HL-60 (cell line): ENCODE results near the gene SLC39A10.

Experiments used
- DNase-seq, 2 experiments: peaks; one replicate each; pipeline ENCODE4 v3.0.0-alpha.2; 2010 to 2020; ENCODE audit warnings: low read depth in 1 of 2, low spot score in 1 of 2
- H3K27ac ChIP-seq: fragments of 250-450 bp; sonication (Bioruptor Pico); replicated peaks from 2 replicates; pipeline ENCODE4 v1.5.1; 2020; ENCODE audit warnings: mild to moderate bottlenecking, moderate library complexity
- H3K27me3 ChIP-seq: fragments of 250-450 bp; sonication (Bioruptor Pico); 2 replicates; pipeline ENCODE4 v1.5.1; 2021; ENCODE audit warnings: mild to moderate bottlenecking, moderate library complexity; ENCODE audit not compliant: insufficient read depth, poor library complexity, severe bottlenecking
- H3K4me3 ChIP-seq: replicated peaks from 2 replicates; pipeline ENCODE4 v1.5.1; 2011; ENCODE audit warnings: mild to moderate bottlenecking, control low read depth, low read length; ENCODE audit not compliant: insufficient read depth
- GABPA ChIP-seq: IDR thresholded peaks from 2 replicates; pipeline ENCODE4 v1.6.1; 2012; ENCODE audit warnings: low read depth
- POLR2AphosphoS5 ChIP-seq: IDR thresholded peaks from 2 replicates; pipeline ENCODE4 v1.6.1; 2012; ENCODE audit warnings: low read depth
- SPI1 ChIP-seq: IDR thresholded peaks from 2 replicates; pipeline ENCODE4 v1.6.1; 2012; ENCODE audit warnings: low read depth, mild to moderate bottlenecking, borderline replicate concordance
- TF ChIP-seq, protein P1 (sequence below): IDR thresholded peaks from 2 replicates; pipeline ENCODE4 v1.6.1; 2012; ENCODE audit warnings: low read depth; ENCODE audit not compliant: insufficient replicate concordance
- TF ChIP-seq, protein P2 (sequence below): IDR thresholded peaks from one replicate; pipeline ENCODE4 v1.5.1; 2011; ENCODE audit warnings: low read length, control low read depth, inconsistent platforms; ENCODE audit not compliant: insufficient read depth

Gene SLC39A10

DNA sequence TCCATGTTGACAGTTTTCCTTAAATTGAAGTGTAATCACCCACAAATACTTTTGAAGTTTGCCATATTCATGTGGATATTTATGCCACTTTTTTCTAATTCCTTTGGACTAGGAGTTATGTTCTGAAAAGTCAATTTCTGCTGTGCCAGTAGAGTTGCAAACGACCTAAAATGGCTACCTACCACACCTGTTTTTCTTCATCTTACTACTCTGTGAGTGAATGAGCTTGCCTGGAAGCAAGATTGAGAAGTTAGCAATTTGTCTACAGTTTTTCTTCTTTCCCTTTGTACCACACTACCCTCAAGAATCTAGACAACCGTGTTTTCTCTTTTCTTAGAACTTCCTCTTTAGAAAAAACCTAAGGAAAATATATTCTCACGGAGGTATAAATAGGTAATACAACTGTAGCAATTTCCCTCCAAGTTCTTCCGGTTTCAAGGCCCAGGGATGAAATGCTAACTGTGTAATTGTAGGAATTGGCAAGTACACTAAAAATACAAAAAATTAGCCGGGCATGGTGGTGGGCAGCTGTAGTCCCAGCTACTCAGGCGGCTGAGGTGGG lies 7.3 kb upstream of the SLC39A10 start:
- Histone ChIP-seq H3K27me3 (no peaks in the 10 kb centered on the region), H3K27ac (peak overlapping the region; percentile 42), H3K4me3 (no peak overlapping the region)
- DNase-seq: no peak
- TF ChIP-seq GABPA (no peak), POLR2AphosphoS5 (no peak), SPI1 (no peak)
- TF ChIP-seq, protein P1, sequence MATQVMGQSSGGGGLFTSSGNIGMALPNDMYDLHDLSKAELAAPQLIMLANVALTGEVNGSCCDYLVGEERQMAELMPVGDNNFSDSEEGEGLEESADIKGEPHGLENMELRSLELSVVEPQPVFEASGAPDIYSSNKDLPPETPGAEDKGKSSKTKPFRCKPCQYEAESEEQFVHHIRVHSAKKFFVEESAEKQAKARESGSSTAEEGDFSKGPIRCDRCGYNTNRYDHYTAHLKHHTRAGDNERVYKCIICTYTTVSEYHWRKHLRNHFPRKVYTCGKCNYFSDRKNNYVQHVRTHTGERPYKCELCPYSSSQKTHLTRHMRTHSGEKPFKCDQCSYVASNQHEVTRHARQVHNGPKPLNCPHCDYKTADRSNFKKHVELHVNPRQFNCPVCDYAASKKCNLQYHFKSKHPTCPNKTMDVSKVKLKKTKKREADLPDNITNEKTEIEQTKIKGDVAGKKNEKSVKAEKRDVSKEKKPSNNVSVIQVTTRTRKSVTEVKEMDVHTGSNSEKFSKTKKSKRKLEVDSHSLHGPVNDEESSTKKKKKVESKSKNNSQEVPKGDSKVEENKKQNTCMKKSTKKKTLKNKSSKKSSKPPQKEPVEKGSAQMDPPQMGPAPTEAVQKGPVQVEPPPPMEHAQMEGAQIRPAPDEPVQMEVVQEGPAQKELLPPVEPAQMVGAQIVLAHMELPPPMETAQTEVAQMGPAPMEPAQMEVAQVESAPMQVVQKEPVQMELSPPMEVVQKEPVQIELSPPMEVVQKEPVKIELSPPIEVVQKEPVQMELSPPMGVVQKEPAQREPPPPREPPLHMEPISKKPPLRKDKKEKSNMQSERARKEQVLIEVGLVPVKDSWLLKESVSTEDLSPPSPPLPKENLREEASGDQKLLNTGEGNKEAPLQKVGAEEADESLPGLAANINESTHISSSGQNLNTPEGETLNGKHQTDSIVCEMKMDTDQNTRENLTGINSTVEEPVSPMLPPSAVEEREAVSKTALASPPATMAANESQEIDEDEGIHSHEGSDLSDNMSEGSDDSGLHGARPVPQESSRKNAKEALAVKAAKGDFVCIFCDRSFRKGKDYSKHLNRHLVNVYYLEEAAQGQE: no peak
- TF ChIP-seq, protein P2, sequence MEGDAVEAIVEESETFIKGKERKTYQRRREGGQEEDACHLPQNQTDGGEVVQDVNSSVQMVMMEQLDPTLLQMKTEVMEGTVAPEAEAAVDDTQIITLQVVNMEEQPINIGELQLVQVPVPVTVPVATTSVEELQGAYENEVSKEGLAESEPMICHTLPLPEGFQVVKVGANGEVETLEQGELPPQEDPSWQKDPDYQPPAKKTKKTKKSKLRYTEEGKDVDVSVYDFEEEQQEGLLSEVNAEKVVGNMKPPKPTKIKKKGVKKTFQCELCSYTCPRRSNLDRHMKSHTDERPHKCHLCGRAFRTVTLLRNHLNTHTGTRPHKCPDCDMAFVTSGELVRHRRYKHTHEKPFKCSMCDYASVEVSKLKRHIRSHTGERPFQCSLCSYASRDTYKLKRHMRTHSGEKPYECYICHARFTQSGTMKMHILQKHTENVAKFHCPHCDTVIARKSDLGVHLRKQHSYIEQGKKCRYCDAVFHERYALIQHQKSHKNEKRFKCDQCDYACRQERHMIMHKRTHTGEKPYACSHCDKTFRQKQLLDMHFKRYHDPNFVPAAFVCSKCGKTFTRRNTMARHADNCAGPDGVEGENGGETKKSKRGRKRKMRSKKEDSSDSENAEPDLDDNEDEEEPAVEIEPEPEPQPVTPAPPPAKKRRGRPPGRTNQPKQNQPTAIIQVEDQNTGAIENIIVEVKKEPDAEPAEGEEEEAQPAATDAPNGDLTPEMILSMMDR: no peak

DNA sequence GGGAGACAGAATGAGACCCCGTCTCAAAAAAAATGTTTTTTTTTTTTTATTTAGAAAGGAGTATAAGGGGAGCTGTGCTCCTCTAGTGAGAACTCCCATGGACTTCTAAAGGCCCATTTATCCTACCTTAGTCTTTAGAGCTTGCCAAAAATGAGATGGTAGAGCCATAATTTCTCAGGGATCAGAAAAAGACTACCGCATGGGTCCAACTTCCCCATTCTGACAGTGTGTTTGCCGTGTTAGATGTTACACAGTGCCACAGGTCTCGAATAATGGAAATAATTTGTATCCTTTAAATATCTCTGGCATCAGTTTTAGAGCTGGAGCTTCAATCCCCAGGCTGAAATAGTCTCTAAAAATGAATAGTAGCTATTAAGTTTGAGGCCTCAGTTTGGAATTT lies 6.0 kb upstream of the SLC39A10 start:
- no peak for TF ChIP-seq POLR2AphosphoS5
- TF ChIP-seq, protein P2: no peak
- TF ChIP-seq SPI1: no peak; the same call in 1 of the 2 replicates
- no peak for TF ChIP-seq GABPA
- TF ChIP-seq, protein P1: no peak
- H3K27me3 ChIP-seq: no peaks in the 10 kb centered on the region
- H3K27ac ChIP-seq: no peak overlapping the region
- peak in 1 of 2 experiments; percentile 23 for DNase-seq
- no peak overlapping the region for H3K4me3 ChIP-seq

DNA sequence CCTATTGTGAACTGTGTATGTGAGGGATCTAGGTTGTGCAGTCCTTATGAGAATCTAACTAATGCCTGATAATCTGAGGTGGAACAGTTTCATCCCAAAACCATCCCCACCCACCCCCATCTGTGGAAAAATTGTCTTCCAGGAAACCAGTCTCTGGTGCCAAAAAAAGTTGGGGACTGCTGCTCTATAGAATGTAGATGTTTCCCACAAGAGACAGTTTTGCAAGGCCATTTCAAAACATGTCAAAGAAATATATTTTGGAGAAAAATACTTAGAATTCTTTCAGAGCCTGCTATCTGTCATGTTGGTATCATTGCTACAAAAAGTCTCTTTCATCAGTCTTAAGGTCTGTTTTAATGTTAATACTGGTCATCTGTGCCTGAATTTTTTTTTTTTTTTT lies 4.1 kb upstream of the SLC39A10 start:
- TF ChIP-seq, protein P2: no peak
- TF ChIP-seq, protein P1: no peak
- TF ChIP-seq POLR2AphosphoS5 (no peak), GABPA (no peak), SPI1 (no peak)
- H3K27ac ChIP-seq: no peak overlapping the region
- H3K27me3 ChIP-seq: no peaks in the 10 kb centered on the region
- no peak overlapping the region for H3K4me3 ChIP-seq
- no peak for DNase-seq
